ENCODE measurements around the gene TPH2. TPM values are rescaled to one million over a fixed set of nuclear protein-coding genes. Genes with fewer than 3 reads are reported as not detected.

Gene TPH2
- total RNA-seq, 1 experiment from 2014 or later, result 0.66 TPM

DNA sequence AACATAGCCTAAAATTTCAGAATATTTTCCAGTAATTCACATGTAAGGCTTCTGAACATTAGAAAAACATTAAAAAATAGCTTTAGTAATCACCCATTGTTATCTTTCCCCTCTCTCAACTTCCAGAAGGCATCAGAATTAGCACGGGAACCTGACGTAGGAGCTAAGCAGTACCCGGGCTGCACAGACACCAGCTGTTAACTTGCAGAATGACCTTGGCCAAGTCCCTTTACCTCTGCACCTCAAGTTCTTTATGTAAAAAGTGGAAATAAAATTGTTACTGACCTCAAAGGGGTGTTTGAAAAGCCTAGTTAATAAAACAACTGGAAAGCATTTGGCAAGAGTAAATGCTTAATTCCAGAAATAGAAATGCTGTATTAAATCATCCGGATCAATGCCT, 7.2 kb downstream of the TPH2 start:
- H3K27ac Mint-ChIP-seq, result peak overlapping the region in 1 of 3 experiments; percentile 98; a peak in 1 of 7 replicates
- no peak for DNase-seq

More for the DNA sequence above, 7.2 kb downstream of the TPH2 start:
- H3K9me3 Mint-ChIP-seq, result no peaks in the 10 kb centered on the region
- no peaks in the 10 kb centered on the region for H3K27me3 ChIP-seq (ENCODE audit: insufficient read depth, low read length)
- H3K27ac ChIP-seq (ENCODE audit: insufficient read length, low read depth, low read length), result no peak overlapping the region
- no peak overlapping the region for H3K4ac ChIP-seq (ENCODE audit: low read depth, low read length)
- H3K27me3 Mint-ChIP-seq (ENCODE audit: low read depth), result no peaks in the 10 kb centered on the region
- no peak overlapping the region for H4K8ac ChIP-seq (replicated peaks; ENCODE audit: insufficient read length, low read depth, low read length)
- WGBS (ENCODE audit: extremely low coverage, insufficient read length, low lambda C conversion rate), result no CpG with 5 or more reads among the region's 4 CpGs
- H3K4me2 ChIP-seq (ENCODE audit: insufficient read depth, insufficient read length, low read length), result no peak overlapping the region
- H3K23ac ChIP-seq (ENCODE audit: insufficient read length, low read depth, low read length), result no peak overlapping the region
- H3K4me1 Mint-ChIP-seq, result peaks cover 78 to 87% of the 10 kb centered on the region in 2 experiments
- TF ChIP-seq, protein P1, sequence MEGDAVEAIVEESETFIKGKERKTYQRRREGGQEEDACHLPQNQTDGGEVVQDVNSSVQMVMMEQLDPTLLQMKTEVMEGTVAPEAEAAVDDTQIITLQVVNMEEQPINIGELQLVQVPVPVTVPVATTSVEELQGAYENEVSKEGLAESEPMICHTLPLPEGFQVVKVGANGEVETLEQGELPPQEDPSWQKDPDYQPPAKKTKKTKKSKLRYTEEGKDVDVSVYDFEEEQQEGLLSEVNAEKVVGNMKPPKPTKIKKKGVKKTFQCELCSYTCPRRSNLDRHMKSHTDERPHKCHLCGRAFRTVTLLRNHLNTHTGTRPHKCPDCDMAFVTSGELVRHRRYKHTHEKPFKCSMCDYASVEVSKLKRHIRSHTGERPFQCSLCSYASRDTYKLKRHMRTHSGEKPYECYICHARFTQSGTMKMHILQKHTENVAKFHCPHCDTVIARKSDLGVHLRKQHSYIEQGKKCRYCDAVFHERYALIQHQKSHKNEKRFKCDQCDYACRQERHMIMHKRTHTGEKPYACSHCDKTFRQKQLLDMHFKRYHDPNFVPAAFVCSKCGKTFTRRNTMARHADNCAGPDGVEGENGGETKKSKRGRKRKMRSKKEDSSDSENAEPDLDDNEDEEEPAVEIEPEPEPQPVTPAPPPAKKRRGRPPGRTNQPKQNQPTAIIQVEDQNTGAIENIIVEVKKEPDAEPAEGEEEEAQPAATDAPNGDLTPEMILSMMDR (conservative IDR thresholded peaks at IDR 0.05), result no peak
- H3T11ph ChIP-seq (ENCODE audit: low read length), result no peak overlapping the region
- no peak overlapping the region for H2BK20ac ChIP-seq (ENCODE audit: low read depth, low read length, poor library complexity, severe bottlenecking)
- H3K18ac ChIP-seq (ENCODE audit: insufficient read length, low read depth, low read length), result no peak overlapping the region
- no peak overlapping the region for H4K5ac ChIP-seq (ENCODE audit: insufficient read length, low read depth, low read length)
- H4K20me1 ChIP-seq (ENCODE audit: control insufficient read depth, insufficient read depth, insufficient read length), result no peaks in the 10 kb centered on the region
- no peak overlapping the region for H3K56ac ChIP-seq (ENCODE audit: insufficient read length, low read depth, low read length)
- no peak overlapping the region for H2BK15ac ChIP-seq (ENCODE audit: low read depth, low read length)
- H3K36me3 Mint-ChIP-seq (ENCODE audit: insufficient read depth in 1 of 3, low read depth in 3 of 3), result no peaks in the 10 kb centered on the region
- H2AFZ ChIP-seq (ENCODE audit: low read length), result no peak overlapping the region
- H2BK5ac ChIP-seq (ENCODE audit: insufficient read length, low read length), result no peak overlapping the region
- H3K4me1 ChIP-seq (ENCODE audit: insufficient read depth, low read length), result peaks cover 26% of the 10 kb centered on the region
- no peaks in the 10 kb centered on the region for H3K23me2 ChIP-seq (ENCODE audit: insufficient read length, low read depth, low read length, poor library complexity, severe bottlenecking)
- H3K79me1 ChIP-seq (ENCODE audit: insufficient read depth, low read depth, low read length, poor library complexity, severe bottlenecking), result no peaks in the 10 kb centered on the region
- no peak overlapping the region for H2AK5ac ChIP-seq (ENCODE audit: insufficient read length, low read length)
- no peak overlapping the region for H3K14ac ChIP-seq (ENCODE audit: insufficient read depth, low read length)
- no peaks in the 10 kb centered on the region for H3K9me3 ChIP-seq (ENCODE audit: control insufficient read depth, low read depth, low read length)
- no peak overlapping the region for H2BK12ac ChIP-seq (ENCODE audit: insufficient read length, low read depth, low read length)
- H4K91ac ChIP-seq (ENCODE audit: insufficient read length, low read depth, low read length), result no peak overlapping the region
- no peak overlapping the region for H3K4me3 Mint-ChIP-seq
- H3K79me2 ChIP-seq (ENCODE audit: insufficient read depth, low read length), result no peaks in the 10 kb centered on the region
- no peak overlapping the region for H2BK120ac ChIP-seq (ENCODE audit: low read depth, low read length, poor library complexity, severe bottlenecking)
- no peak overlapping the region for H3K9ac ChIP-seq (ENCODE audit: extremely low read depth, insufficient read length, low read length)

Data from H9 (cell line).